Measurements from ENCODE around the gene AEN.

GRCh38 chr15:88664151-88664778 lies 43.1 kb downstream of the AEN start:
- TF ChIP-seq SUZ12 (IDR thresholded peaks at IDR 0.05; ENCODE audit: extremely low read depth, insufficient read depth, insufficient read length): no peak
- TF ChIP-seq ZNF274 (IDR thresholded peaks at IDR 0.05; ENCODE audit: low read depth, low read length): no peak
- TF ChIP-seq YY1 (IDR thresholded peaks at IDR 0.05; ENCODE audit: insufficient read depth, insufficient read length): no peak

Data from NT2/D1 (cell line).